HL-60/S4 treated with retinoic acid at 250 ng/mL for 4 days and 3 days (cell line): ENCODE data around the gene PON3.

Source experiments
- in situ Hi-C: fragments of 300-500 bp; cut with MboI; formaldehyde crosslinking; loops from 2 replicates; pipeline ENCODE4 v1.7.0; 2022; ENCODE audit warnings: low sequenced_read_pairs

The PON3 gene

GRCh38 chr7:95396136-95397032 is at the start of gene PON3:
TSS of gene PON3 (minus strand) at chr7:95396375. CDS start at chr7:95396350, 25 bp downstream.
- in situ Hi-C loops, result no loop called here

GRCh38 chr7:95444796-95445195 is 48.6 kb upstream of the PON3 start:
- in situ Hi-C loops, result no loop called here

- in situ Hi-C loops, result no loop called here
Observed at GRCh38 chr7:95441042-95441823, 45.1 kb upstream of the PON3 start.

- in situ Hi-C loops, result no loop called here
Observed at GRCh38 chr7:95440394-95441038, 44.3 kb upstream of the PON3 start.

GRCh38 chr7:95436407-95436806 is 40.2 kb upstream of the PON3 start:
- in situ Hi-C loops, result no loop called here

GRCh38 chr7:95435422-95435780 is 39.2 kb upstream of the PON3 start:
- in situ Hi-C loops, result no loop called here

GRCh38 chr7:95434557-95435421 is 38.6 kb upstream of the PON3 start, which contains the start of gene PON2:
TSS of gene PON2 (minus strand) at chr7:95435028. CDS start at chr7:95434951, 77 bp downstream.
- in situ Hi-C loops, result no loop called here

- in situ Hi-C loops, result no loop called here
Observed at GRCh38 chr7:95433952-95434556, 37.9 kb upstream of the PON3 start.

GRCh38 chr7:95433129-95433528 is 37.0 kb upstream of the PON3 start:
- in situ Hi-C loops, result no loop called here

- in situ Hi-C loops, result no loop called here
Observed at GRCh38 chr7:95432606-95433005, 36.4 kb upstream of the PON3 start.

GRCh38 chr7:95430864-95431263 is 34.7 kb upstream of the PON3 start:
- in situ Hi-C loops, result no loop called here

GRCh38 chr7:95429241-95429990 is 33.2 kb upstream of the PON3 start:
- in situ Hi-C loops, result no loop called here

GRCh38 chr7:95427914-95428516 is 31.8 kb upstream of the PON3 start:
- in situ Hi-C loops, result no loop called here

- in situ Hi-C loops, result no loop called here
Observed at GRCh38 chr7:95427166-95427565, 31.0 kb upstream of the PON3 start.

- in situ Hi-C loops, result no loop called here
Observed at GRCh38 chr7:95425694-95426093, 29.5 kb upstream of the PON3 start.

- in situ Hi-C loops, result no loop called here
Observed at GRCh38 chr7:95424716-95425115, 28.5 kb upstream of the PON3 start.

GRCh38 chr7:95421847-95422444 is 25.8 kb upstream of the PON3 start:
- in situ Hi-C loops, result no loop called here

GRCh38 chr7:95421000-95421846 is 25.0 kb upstream of the PON3 start:
- in situ Hi-C loops, result no loop called here
